ENCODE results near the gene FBXO24.
"Not testable (repeated sequence)": the region's sequence is repeated elsewhere in the genome, so short reads cannot be mapped to it uniquely, and the experiment has no call there.

FBXO24 gene

DNA sequence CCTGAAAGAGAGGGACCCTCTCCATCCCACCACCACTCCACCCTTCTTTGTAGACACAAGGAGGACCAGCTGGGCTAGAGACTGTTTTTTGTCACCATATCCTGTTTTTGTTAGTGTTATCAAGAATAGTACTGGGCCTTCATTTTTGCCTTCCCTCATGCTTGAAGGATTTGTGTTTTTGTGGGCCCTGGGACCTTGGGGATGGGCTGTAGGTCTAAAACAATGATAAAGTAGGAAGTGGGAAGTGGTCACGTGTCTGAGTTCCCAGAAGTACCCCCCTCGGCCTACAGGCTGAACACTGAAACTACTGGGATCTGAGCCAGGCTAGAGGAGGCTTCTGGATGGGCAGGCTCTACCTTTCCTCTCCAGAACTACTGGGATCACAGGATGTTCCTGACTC, 38.3 kb upstream of the FBXO24 start:
- TF ChIP-seq, protein P1, sequence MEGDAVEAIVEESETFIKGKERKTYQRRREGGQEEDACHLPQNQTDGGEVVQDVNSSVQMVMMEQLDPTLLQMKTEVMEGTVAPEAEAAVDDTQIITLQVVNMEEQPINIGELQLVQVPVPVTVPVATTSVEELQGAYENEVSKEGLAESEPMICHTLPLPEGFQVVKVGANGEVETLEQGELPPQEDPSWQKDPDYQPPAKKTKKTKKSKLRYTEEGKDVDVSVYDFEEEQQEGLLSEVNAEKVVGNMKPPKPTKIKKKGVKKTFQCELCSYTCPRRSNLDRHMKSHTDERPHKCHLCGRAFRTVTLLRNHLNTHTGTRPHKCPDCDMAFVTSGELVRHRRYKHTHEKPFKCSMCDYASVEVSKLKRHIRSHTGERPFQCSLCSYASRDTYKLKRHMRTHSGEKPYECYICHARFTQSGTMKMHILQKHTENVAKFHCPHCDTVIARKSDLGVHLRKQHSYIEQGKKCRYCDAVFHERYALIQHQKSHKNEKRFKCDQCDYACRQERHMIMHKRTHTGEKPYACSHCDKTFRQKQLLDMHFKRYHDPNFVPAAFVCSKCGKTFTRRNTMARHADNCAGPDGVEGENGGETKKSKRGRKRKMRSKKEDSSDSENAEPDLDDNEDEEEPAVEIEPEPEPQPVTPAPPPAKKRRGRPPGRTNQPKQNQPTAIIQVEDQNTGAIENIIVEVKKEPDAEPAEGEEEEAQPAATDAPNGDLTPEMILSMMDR (IDR thresholded peaks at IDR 0.05; ENCODE audit: low read depth, low read length, missing control alignments), result no peak
- H3K4me3 ChIP-seq (ENCODE audit: low read depth, low read length), result no peak overlapping the region; the same call in 1 of the 2 replicates

DNA sequence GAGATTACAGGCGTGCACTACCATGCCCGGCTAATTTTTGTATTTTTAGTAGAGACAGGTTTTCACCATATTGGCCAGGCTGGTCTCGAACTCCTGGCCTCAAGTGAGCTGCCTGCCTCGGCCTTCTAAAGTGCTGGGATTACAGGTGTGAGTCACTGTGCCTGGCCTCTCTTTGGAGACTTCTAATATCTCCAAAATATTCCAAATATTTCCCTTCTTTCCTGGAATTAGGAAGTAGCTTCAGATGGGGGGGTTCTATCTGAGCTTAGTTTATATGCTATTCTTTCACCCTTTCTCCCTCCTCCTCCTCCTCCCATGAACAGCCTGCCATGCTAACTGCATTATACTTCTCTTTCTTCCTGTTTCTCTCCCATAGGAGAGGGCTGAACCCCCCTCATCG, 37.7 kb upstream of the FBXO24 start:
- not testable (repeated sequence) for DNase-seq (ENCODE audit: low read depth); H3K4me3 ChIP-seq (ENCODE audit: low read depth, low read length)

More for the DNA sequence above, 38.3 kb upstream of the FBXO24 start:
- no peak for DNase-seq (ENCODE audit: low read depth)

DNA sequence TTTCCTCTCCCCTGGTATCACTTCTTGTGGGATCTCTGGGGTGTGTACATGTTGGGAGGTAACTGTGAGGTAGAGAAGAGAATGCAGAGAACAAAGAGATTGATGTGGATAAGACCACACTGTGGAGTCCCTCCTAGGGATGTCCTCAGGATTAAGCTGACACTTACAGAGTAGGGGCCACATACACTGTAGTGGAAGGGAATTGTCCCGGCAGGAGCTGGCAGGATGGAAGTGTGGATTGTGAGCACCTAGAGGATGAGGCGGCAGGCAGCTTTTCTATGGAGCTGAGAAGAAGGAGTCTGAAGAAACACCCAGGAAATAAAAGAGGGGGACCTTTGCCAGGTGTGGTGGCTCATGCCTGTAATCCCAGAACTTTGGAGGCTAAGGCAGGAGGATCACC, 33.6 kb upstream of the FBXO24 start:
- DNase-seq (ENCODE audit: low read depth), result no peak
- H3K4me3 ChIP-seq (ENCODE audit: low read depth, low read length), result no peak overlapping the region
- TF ChIP-seq, protein P1 (IDR thresholded peaks at IDR 0.05; ENCODE audit: low read depth, low read length, missing control alignments), result no peak

DNA sequence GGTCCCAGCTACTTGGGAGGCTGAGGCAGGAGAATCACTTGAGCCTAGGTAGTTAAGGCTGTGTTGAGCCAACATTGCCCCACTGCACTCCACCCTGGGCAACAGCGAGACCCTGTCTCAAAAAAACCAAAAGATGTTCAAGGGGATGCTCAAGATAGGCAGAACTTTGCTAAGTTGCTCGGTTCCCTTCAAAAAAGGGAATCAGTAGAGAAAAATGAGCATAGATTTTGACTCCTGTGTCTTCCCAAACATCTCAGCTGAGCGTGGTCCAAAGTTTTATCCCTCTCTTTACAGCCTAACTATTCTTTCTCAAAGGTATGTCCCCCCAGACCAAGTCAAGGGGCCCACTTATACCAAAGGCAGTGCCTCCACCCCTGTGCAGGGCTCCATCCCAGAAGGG, 33.1 kb upstream of the FBXO24 start:
- TF ChIP-seq, protein P1 (IDR thresholded peaks at IDR 0.05; ENCODE audit: low read depth, low read length, missing control alignments), result no peak

DNA sequence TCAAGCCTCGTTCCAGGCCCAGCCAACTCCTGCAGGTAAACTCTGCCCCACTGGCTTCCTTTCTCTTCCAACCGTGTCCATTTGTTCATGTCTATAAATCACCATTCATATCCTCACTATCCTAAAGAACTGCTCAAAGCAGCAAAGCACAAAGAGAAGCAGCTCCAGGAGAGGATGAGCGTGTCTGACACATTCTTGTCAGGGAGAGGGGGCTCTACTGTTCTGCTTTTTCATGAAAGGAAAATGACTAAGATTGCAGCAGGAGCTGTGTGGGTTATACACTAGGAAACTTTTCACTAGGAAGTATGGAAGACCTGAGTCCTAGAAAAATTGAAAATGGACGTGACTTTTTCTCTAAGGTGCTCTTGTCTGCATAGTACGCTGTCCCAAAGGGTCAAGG, 30.4 kb upstream of the FBXO24 start:
- TF ChIP-seq, protein P1 (IDR thresholded peaks at IDR 0.05; ENCODE audit: low read depth, low read length, missing control alignments), result no peak
- no peak overlapping the region for H3K4me3 ChIP-seq (ENCODE audit: low read depth, low read length)
- no peak for DNase-seq (ENCODE audit: low read depth)

More for the DNA sequence above, 33.1 kb upstream of the FBXO24 start:
- H3K4me3 ChIP-seq (ENCODE audit: low read depth, low read length), result no peak overlapping the region
- DNase-seq (ENCODE audit: low read depth), result no peak

DNA sequence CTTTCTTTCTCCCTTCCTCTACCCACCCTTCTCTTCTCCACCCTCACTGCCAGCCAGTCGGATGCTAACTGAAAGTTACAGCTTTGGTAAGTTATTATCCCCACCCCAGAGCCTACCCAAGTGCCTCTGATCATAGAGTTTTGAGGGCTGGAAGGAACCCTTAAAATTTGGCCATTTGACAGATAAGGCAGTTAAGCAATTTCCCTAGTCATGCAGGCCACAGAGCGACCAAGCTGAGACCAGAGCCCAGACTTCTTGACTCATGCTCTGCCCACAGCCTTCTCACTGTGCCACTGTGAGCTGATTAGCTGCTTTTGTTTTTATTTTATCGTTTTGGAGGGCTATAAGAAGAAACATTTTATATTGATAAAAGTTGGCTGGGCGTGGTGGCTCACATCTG, 29.6 kb upstream of the FBXO24 start:
- TF ChIP-seq, protein P1 (IDR thresholded peaks at IDR 0.05; ENCODE audit: low read depth, low read length, missing control alignments), result no peak
- no peak for DNase-seq (ENCODE audit: low read depth)
- H3K4me3 ChIP-seq (ENCODE audit: low read depth, low read length), result no peak overlapping the region

DNA sequence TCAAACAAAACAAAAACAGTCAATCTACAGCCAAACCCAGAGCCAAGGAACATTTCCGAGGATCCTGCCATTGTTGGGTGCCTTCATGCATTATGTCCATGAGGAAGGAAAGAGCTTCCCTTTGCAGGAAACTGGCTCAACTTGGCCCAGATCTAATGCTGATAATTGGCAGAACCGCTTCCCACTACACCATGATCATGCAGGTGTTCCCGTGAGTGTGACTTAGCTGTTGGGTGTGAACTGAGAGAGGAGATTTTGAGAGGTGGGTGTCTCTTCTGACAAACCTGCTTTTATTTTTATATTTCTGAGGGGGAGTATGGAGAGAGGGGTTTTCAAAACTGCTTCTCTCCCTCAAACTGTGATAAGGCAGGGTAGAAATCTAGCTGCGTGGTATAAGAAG, 27.0 kb upstream of the FBXO24 start:
- TF ChIP-seq, protein P1 (IDR thresholded peaks at IDR 0.05; ENCODE audit: low read depth, low read length, missing control alignments), result no peak
- DNase-seq (ENCODE audit: low read depth), result no peak
- H3K4me3 ChIP-seq (ENCODE audit: low read depth, low read length), result no peak overlapping the region

Data from GM12864 (cell line).